ENCODE data around the gene ZSWIM5.
A peak's percentile ranks its signal among the peaks of the same experiment; 100 is the strongest.

ZSWIM5 gene

DNA sequence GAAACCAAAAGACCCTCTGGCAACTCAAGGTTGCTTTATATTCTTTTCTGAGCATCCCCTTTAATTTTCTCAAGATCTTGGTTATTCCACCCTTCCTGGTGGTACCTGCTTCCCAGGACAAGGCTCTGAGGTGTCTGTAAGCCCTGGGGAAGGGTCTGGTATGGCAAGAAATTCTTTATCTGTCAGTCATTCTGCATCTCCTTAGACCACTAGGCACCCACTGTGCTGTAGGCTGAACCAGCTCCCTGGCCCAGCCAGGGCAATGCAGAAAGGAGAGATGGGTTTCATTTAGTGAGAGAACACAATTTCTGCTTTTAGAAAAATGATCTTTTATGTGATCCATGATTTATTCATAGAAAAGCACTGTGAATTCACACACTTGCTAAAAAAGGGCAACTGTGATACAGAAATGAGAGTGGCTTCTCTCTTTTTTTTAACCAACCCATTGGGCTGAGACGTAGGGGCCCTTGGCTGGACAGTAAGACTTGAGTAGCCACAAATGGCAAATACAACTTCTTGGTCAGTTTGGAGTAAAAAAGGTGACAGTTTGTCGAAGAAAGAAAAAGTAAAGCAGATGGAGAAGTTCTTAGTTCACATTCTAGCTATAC lies 190.2 kb downstream of the ZSWIM5 start:
- peaks cover 7% of the 10 kb centered on the region for H3K36me3 ChIP-seq
- TF ChIP-seq CTCF (IDR thresholded peaks at IDR 0.05; ENCODE audit: low read depth, low read length), result no peak
- no peak for DNase-seq
- no peak overlapping the region for H3K4me3 ChIP-seq (ENCODE audit: low read depth, low read length)
- no peaks in the 10 kb centered on the region for H3K27me3 ChIP-seq (ENCODE audit: insufficient read depth, low read depth, severe bottlenecking)
- no peaks in the 10 kb centered on the region for H3K9me3 ChIP-seq (ENCODE audit: severe bottlenecking)
- no peak overlapping the region for H3K27ac ChIP-seq

- Histone ChIP-seq H3K4me3 (ENCODE audit: low read depth, low read length) (no peak overlapping the region), H3K36me3 (peaks cover 7% of the 10 kb centered on the region), H3K9me3 (ENCODE audit: severe bottlenecking) (no peaks in the 10 kb centered on the region), H3K27me3 (ENCODE audit: insufficient read depth, low read depth, severe bottlenecking) (no peaks in the 10 kb centered on the region), H3K27ac (no peak overlapping the region)
- TF ChIP-seq CTCF (IDR thresholded peaks at IDR 0.05; ENCODE audit: low read depth, low read length), result no peak
- DNase-seq, result no peak
Measured at GRCh38 chr1:45015683-45016082, 190.7 kb downstream of the ZSWIM5 start.

DNA sequence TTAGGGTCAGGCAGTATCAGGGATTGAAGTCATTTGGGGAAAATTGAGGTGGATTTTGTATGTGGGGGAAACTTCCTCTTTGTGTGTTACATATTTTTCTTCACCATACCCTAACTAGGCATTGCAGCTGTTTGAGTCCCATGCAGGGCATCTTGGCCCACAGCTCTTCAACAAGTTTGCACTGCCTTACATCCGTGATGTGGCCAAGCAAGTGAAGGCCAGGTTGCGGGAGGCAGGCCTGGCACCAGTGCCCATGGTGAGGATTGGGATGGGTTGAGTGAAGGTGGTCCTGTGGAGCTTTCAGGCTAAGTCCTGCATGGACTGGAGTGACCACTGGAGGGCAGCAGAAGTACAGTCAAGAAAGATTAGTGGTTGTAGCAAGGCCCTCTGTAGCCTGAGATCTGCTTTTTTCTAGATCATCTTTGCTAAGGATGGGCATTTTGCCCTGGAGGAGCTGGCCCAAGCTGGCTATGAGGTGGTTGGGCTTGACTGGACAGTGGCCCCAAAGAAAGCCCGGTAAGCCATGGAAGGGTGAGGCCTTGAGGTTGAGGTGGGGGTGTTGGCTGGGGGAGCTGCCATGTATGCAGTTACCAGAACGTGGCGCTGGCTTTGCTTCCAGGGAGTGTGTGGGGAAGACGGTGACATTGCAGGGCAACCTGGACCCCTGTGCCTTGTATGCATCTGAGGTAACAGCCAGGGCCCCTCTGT lies 191.9 kb downstream of the ZSWIM5 start:
- H3K9me3 ChIP-seq (ENCODE audit: severe bottlenecking), result no peaks in the 10 kb centered on the region
- H3K36me3 ChIP-seq, result peaks cover 8% of the 10 kb centered on the region
- peak; percentile 90 for TF ChIP-seq CTCF (IDR thresholded peaks at IDR 0.05; ENCODE audit: low read depth, low read length)
- H3K4me3 ChIP-seq (ENCODE audit: low read depth, low read length), result no peak overlapping the region
- no peaks in the 10 kb centered on the region for H3K27me3 ChIP-seq (ENCODE audit: insufficient read depth, low read depth, severe bottlenecking)
- DNase-seq, result peak; percentile 84
- H3K27ac ChIP-seq, result no peak overlapping the region

DNA sequence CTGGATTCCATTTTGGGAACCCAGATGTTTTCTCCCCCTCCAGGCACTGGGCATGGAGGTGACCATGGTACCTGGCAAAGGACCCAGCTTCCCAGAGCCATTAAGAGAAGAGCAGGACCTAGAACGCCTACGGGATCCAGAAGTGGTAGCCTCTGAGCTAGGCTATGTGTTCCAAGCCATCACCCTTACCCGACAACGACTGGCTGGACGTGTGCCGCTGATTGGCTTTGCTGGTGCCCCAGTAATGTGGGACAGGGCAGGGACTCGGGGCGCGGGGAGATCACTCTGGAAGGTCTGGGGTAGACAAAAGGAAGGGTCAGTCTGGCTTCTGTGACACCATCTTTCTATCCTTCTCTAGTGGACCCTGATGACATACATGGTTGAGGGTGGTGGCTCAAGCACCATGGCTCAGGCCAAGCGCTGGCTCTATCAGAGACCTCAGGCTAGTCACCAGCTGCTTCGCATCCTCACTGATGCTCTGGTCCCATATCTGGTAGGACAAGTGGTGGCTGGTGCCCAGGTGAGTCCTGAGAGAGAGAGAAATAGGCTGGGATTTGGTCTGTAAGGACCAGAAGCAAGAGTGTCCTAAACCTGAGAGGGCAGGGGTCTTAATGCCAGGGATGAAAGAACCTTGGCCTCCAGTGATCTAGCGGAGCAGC lies 192.7 kb downstream of the ZSWIM5 start:
- no peaks in the 10 kb centered on the region for H3K27me3 ChIP-seq (ENCODE audit: insufficient read depth, low read depth, severe bottlenecking)
- no peak overlapping the region for H3K4me3 ChIP-seq (ENCODE audit: low read depth, low read length)
- no peaks in the 10 kb centered on the region for H3K9me3 ChIP-seq (ENCODE audit: severe bottlenecking)
- TF ChIP-seq CTCF (IDR thresholded peaks at IDR 0.05; ENCODE audit: low read depth, low read length), result no peak
- H3K36me3 ChIP-seq, result peaks cover 16% of the 10 kb centered on the region
- no peak for DNase-seq
- H3K27ac ChIP-seq, result no peak overlapping the region

DNA sequence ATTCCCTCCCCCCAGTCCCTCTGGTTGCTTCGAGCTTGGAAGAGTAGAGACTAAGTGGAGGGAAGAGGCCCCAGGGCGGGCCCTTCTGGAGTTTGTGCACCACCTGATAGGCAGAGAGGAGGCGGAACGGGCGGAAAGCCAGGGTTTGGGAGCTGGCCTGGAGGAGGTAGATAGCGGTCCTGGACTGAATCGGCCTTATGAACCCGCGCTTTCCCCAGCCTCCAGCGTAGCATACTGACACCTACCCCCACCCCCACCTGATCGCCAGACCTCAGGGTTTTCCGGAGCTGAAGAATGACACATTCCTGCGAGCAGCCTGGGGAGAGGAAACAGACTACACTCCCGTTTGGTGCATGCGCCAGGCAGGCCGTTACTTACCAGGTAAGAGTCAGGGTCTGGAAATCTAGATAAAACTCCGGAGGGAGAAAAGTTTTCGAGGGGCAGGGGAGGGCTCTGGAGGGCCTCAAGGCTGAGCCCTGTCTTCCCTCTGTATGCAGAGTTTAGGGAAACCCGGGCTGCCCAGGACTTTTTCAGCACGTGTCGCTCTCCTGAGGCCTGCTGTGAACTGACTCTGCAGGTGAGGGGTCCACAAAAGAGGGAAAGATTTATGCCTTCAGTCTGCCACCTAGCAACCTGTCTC lies 193.6 kb downstream of the ZSWIM5 start:
- no peak for TF ChIP-seq CTCF (IDR thresholded peaks at IDR 0.05; ENCODE audit: low read depth, low read length)
- H3K4me3 ChIP-seq (ENCODE audit: low read depth, low read length), result peak overlapping the region; percentile 70
- H3K27me3 ChIP-seq (ENCODE audit: insufficient read depth, low read depth, severe bottlenecking), result no peaks in the 10 kb centered on the region
- H3K36me3 ChIP-seq, result peaks cover 24% of the 10 kb centered on the region
- no peaks in the 10 kb centered on the region for H3K9me3 ChIP-seq (ENCODE audit: severe bottlenecking)
- H3K27ac ChIP-seq, result peak overlapping the region; percentile 54
- no peak for DNase-seq

All from WERI-Rb-1 (cell line).